NCI-H524 (cell line): ENCODE measurements around the gene CASK.
A peak's percentile ranks its signal among the peaks of the same experiment; 100 is the strongest.

Experiments
- DNase-seq, 2 experiments: peaks; one replicate each; lab custom pipeline; 2025; lab: John Stamatoyannopoulos, UW

Gene CASK

GRCh38 chrX:41470706-41471105 is 452.6 kb downstream of the CASK start:
- DNase-seq, result no peak

GRCh38 chrX:41468647-41469323 is 454.6 kb downstream of the CASK start:
- DNase-seq, result peak; percentile 35 to 69
